HCT116 (cell line): Measurements from ENCODE around the gene TMEM184A. TPM values are rescaled to one million over a fixed set of nuclear protein-coding genes. Genes with fewer than 3 reads are reported as not detected.

Experiments
- ATAC-seq: fragments of 200-7000 bp; cut with Tn5 transposase; 2 replicates; pipeline ENCODE4 v1.9.1; 2020; ENCODE audit warnings: mild to moderate bottlenecking, moderate library complexity
- BruUV-seq: library from RNA; stranded (reverse); fragments of 400-500 nt; replicated peaks from 2 replicates; lab custom pipeline; 2021; lab: Mats Ljungman, UMichigan
- CTCF ChIA-PET: fragments of 300-600 bp; sonication (Branson Sonifier 250); formaldehyde crosslinking; loops from one replicate; lab custom pipeline; 2021; ENCODE audit warnings: antibody characterized with exemption; lab: Charles Lee
- POLR2A ChIA-PET: fragments of 300-600, 350-600 bp; sonication (Branson Sonifier 250); formaldehyde crosslinking; loops from one replicate; lab custom pipeline; 2021; ENCODE audit warnings: antibody characterized with exemption; lab: Charles Lee
- RAD21 ChIA-PET, 2 experiments: fragments of 300-600 bp; sonication (Branson Sonifier 250); formaldehyde crosslinking; loops; one replicate each; lab custom pipeline; 2023; ENCODE audit warnings: low total read pairs in 2 of 2; ENCODE audit not compliant: uncharacterized antibody in 2 of 2, unreplicated experiment in 2 of 2, low non-redundant PET in 1 of 2; lab: Charles Lee
- DNase-seq: peaks from one replicate; pipeline ENCODE4 v3.0.0-alpha.2; 2010; ENCODE audit warnings: low read depth, low spot score
- H2AFZ ChIP-seq: fragments of 200-600 bp; shearing (Covaris generic), sonication (generic); 2 replicates; pipeline ENCODE4 v1.6.1; 2017; ENCODE audit warnings: low read depth, mixed run types, mixed read lengths, antibody characterized with exemption, low read length; ENCODE audit not compliant: poor library complexity, severe bottlenecking
- H3K27ac ChIP-seq: 2 replicates; pipeline ENCODE4 v1.5.1; 2012; ENCODE audit warnings: low read depth, low read length
- H3K27me3 ChIP-seq: fragments of 200-600 bp; sonication (generic); 2 replicates; pipeline ENCODE4 v1.6.1; 2016; ENCODE audit warnings: mixed run types, low read length, mixed read lengths; ENCODE audit not compliant: insufficient read depth
- H3K36me3 ChIP-seq, 2 experiments: fragments of 200-500 bp in 1 of 2; fragments of 200-600 bp in 1 of 2; sonication (Bioruptor generic) in 1 of 2; sonication (generic) in 1 of 2; 2 replicates each; pipeline versions ENCODE4 v1.5.1 to v1.6.1; 2014 to 2016; ENCODE audit warnings: low read length in 2 of 2, inconsistent platforms in 1 of 2, mixed read lengths in 1 of 2, mixed run types in 1 of 2; ENCODE audit not compliant: insufficient read depth in 2 of 2, control insufficient read depth in 1 of 2
- H3K4me1 ChIP-seq, 2 experiments: fragments of 200-600 bp in 1 of 2; sonication (generic) in 1 of 2; 2 replicates each; pipeline versions ENCODE4 v1.5.1 to v1.6.1; 2012 to 2017; ENCODE audit warnings: low read length in 2 of 2, inconsistent platforms in 1 of 2, mild to moderate bottlenecking in 1 of 2, mixed read lengths in 1 of 2, mixed run types in 1 of 2, moderate library complexity in 1 of 2; ENCODE audit not compliant: insufficient read depth in 2 of 2, control insufficient read depth in 1 of 2
- H3K4me2 ChIP-seq: fragments of 200-600 bp; sonication (generic); 2 replicates; pipeline ENCODE4 v1.6.1; 2017; ENCODE audit warnings: mixed run types, low read length, mixed read lengths
- H3K4me3 ChIP-seq, 2 experiments: fragments of 200-600 bp in 1 of 2; sonication (generic) in 1 of 2; replicated peaks in 1 of 2; 2 replicates each; pipeline ENCODE4 v1.5.1; 2011 to 2016; ENCODE audit warnings: low read length in 2 of 2, control low read depth in 1 of 2, low read depth in 1 of 2, mild to moderate bottlenecking in 1 of 2, mixed read lengths in 1 of 2, mixed run types in 1 of 2
- H3K79me2 ChIP-seq: fragments of 200-600 bp; sonication (generic); 2 replicates; pipeline ENCODE4 v1.6.1; 2017; ENCODE audit warnings: mild to moderate bottlenecking, mixed run types, low read length, moderate library complexity, mixed read lengths; ENCODE audit not compliant: insufficient read depth
- H3K9ac ChIP-seq: fragments of 200-600 bp; sonication (generic); 2 replicates; pipeline ENCODE4 v1.6.1; 2016; ENCODE audit warnings: low read length, mixed read lengths
- H3K9me2 ChIP-seq: fragments of 200-600 bp; sonication (generic), shearing (Covaris generic); 2 replicates; pipeline ENCODE4 v1.6.1; 2017; ENCODE audit warnings: mixed run types, mild to moderate bottlenecking, moderate library complexity; ENCODE audit not compliant: insufficient read depth
- H3K9me3 ChIP-seq, 2 experiments: fragments of 200-500 bp in 1 of 2; fragments of 200-600 bp in 1 of 2; sonication (Bioruptor generic) in 1 of 2; sonication (generic) in 1 of 2; 2 replicates each; pipeline ENCODE4 v1.6.1; 2014 to 2017; ENCODE audit warnings: low read length in 2 of 2, mixed read lengths in 2 of 2, inconsistent platforms in 1 of 2, low read depth in 1 of 2, mild to moderate bottlenecking in 1 of 2, mixed run types in 1 of 2, moderate library complexity in 1 of 2; ENCODE audit not compliant: control insufficient read depth in 1 of 2, insufficient read depth in 1 of 2
- H4K20me1 ChIP-seq: fragments of 200-600 bp; sonication (generic), shearing (Covaris generic); 2 replicates; pipeline ENCODE4 v1.6.1; 2017; ENCODE audit warnings: mixed run types, mild to moderate bottlenecking, moderate library complexity; ENCODE audit not compliant: insufficient read depth
- EGR1 ChIP-seq: IDR thresholded peaks from 2 replicates; pipeline ENCODE4 v1.6.1; 2012; ENCODE audit warnings: low read depth
- EZH2 ChIP-seq: fragments of 200-600 bp; sonication (generic); IDR thresholded peaks from 2 replicates; pipeline ENCODE4 v1.6.1; 2017; ENCODE audit warnings: antibody characterized with exemption, mixed run types
- EZH2phosphoT487 ChIP-seq: fragments of 200-600 bp; IDR thresholded peaks from 2 replicates; pipeline ENCODE4 v1.6.1; 2018; ENCODE audit warnings: antibody characterized with exemption, borderline replicate concordance
- JUND ChIP-seq: IDR thresholded peaks from 2 replicates; pipeline ENCODE4 v1.6.1; 2012
- POLR2A ChIP-seq: IDR thresholded peaks from 2 replicates; pipeline ENCODE4 v1.7.0; 2011; ENCODE audit warnings: borderline replicate concordance; ENCODE audit not compliant: insufficient read depth, insufficient read length; ENCODE audit errors: extremely low read depth
- POLR2AphosphoS5 ChIP-seq: IDR thresholded peaks from 2 replicates; pipeline ENCODE4 v1.6.1; 2011; ENCODE audit warnings: mild to moderate bottlenecking, low read depth, low read length, moderate library complexity
- RAD21 ChIP-seq: IDR thresholded peaks from 2 replicates; pipeline ENCODE4 v1.6.1; 2012; ENCODE audit warnings: low read depth, mild to moderate bottlenecking
- SIN3A ChIP-seq: IDR thresholded peaks from 2 replicates; pipeline ENCODE4 v1.6.1; 2012; ENCODE audit warnings: low read depth
- SP1 ChIP-seq: IDR thresholded peaks from 2 replicates; pipeline ENCODE4 v1.6.1; 2012; ENCODE audit warnings: low read depth
- SRF ChIP-seq: IDR thresholded peaks from 2 replicates; pipeline ENCODE4 v1.6.1; 2012; ENCODE audit warnings: low read depth
- ZFX ChIP-seq: fragments of 450-650 bp; IDR thresholded peaks from 2 replicates; pipeline ENCODE4 v1.6.1; 2017
- ZNF274 ChIP-seq: fragments of 200-500 bp; sonication (Bioruptor generic); IDR thresholded peaks from 2 replicates; pipeline ENCODE4 v1.6.1; 2014; ENCODE audit warnings: mild to moderate bottlenecking, low read depth, low read length, inconsistent platforms
- intact Hi-C: fragments of 100-400 bp; cut with micrococcal nuclease; formaldehyde crosslinking; loops from 2 replicates; pipeline ENCODE4 v1.10.0; 2022
- total RNA-seq: library from RNA; stranded (reverse); gene quantifications from one replicate; pipeline ENCODE4 v1.2.1, GENCODE V29; 2021; ENCODE audit not compliant: unreplicated experiment
- TF ChIP-seq, protein P1 (sequence below): IDR thresholded peaks from 2 replicates; pipeline ENCODE4 v1.6.1; 2011; ENCODE audit warnings: mild to moderate bottlenecking, low read length, moderate library complexity; ENCODE audit not compliant: insufficient replicate concordance; ENCODE audit errors: extremely low read depth
- TF ChIP-seq, protein P2 (sequence below): IDR thresholded peaks from 2 replicates; pipeline ENCODE4 v1.6.1; 2012

Gene TMEM184A
- total RNA-seq, 1 experiment from 2014 or later: 34.8 TPM

DNA sequence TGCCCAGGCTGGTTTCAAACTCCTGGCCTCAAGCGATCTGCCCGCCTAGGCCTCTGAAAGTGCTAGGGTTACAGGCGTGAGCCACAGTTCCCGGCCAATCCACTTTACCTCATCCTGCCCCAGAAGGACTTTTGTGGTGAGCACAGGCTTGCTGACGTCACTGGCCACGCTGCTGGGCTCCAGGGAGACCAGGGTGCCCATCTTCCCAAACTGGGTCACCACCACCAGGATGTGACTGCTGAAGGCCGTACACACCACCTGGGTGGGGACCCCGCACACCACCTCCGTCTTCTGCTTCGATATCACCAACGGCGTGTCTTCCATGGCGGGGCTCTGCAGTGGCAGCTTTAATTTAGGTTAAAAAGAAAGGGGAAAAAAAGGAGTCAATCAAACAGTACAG is 13.0 kb upstream of the TMEM184A start (continued):
- TF ChIP-seq SP1: no peak
- no peak for TF ChIP-seq ZNF274
- no peak for TF ChIP-seq JUND

DNA sequence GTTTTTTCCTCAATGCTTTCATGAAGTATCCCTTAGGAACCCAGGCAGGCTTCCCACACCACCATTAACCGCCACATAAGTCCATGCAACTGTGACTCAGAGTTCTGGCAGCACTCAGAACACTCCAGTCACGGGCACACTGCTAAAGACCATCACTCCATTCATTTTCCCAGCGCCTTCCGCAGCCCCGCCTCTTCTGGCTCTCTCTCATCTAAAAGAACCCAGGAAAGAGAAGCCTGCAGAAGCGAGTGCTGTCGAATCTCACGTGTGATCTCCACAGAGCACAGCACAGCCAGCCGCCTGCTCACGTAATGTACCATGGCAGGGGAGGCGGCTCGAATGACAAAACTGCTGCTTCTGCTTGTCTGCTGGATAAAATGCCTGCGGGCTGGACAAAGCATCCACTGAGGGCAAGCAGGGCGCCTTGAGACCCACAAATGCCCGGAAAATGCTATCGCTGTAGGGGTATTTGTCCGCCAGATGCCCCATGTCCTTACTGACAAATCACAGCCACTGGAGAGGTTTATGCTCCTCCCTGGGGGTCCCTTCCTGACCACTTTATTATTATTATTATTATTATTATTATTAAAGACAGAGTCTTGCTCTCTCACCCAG is 12.0 kb upstream of the TMEM184A start:
- no peak for ATAC-seq
- POLR2A ChIA-PET: no interaction called here
- no peaks in the 10 kb centered on the region for H4K20me1 ChIP-seq
- DNase-seq: no peak
- H3K4me3 ChIP-seq: peak overlapping the region; percentile 93 to 95
- H3K9me2 ChIP-seq: no peaks in the 10 kb centered on the region
- peaks cover 48 to 62% of the 10 kb centered on the region in 2 experiments for H3K4me1 ChIP-seq
- intact Hi-C loops: no loop called here
- no TSS peak for BruUV-seq
- no peaks in the 10 kb centered on the region; a peak in 1 of 4 replicates for H3K36me3 ChIP-seq
- no peak overlapping the region for H2AFZ ChIP-seq
- H3K79me2 ChIP-seq: peaks cover 34% of the 10 kb centered on the region
- TF ChIP-seq, protein P1, sequence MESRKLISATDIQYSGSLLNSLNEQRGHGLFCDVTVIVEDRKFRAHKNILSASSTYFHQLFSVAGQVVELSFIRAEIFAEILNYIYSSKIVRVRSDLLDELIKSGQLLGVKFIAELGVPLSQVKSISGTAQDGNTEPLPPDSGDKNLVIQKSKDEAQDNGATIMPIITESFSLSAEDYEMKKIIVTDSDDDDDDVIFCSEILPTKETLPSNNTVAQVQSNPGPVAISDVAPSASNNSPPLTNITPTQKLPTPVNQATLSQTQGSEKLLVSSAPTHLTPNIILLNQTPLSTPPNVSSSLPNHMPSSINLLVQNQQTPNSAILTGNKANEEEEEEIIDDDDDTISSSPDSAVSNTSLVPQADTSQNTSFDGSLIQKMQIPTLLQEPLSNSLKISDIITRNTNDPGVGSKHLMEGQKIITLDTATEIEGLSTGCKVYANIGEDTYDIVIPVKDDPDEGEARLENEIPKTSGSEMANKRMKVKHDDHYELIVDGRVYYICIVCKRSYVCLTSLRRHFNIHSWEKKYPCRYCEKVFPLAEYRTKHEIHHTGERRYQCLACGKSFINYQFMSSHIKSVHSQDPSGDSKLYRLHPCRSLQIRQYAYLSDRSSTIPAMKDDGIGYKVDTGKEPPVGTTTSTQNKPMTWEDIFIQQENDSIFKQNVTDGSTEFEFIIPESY: no peak
- TF ChIP-seq POLR2A (no peak), ZFX (no peak), SRF (no peak), POLR2AphosphoS5 (no peak), EZH2 (no peak), SP1 (no peak), EZH2phosphoT487 (no peak), ZNF274 (no peak), RAD21 (no peak), SIN3A (no peak), EGR1 (no peak)
- TF ChIP-seq, protein P2, sequence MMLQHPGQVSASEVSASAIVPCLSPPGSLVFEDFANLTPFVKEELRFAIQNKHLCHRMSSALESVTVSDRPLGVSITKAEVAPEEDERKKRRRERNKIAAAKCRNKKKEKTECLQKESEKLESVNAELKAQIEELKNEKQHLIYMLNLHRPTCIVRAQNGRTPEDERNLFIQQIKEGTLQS: no peak
- TF ChIP-seq, all 23 proteins: peak for 0
- ChIA-PET RAD21 (no interaction called here), CTCF (no interaction called here)
- Histone ChIP-seq H3K4me2 (peak overlapping the region; percentile 93), H3K9ac (peak overlapping the region; percentile 96), H3K27me3 (no peaks in the 10 kb centered on the region), H3K9me3 (no peaks in the 10 kb centered on the region), H3K27ac (peak overlapping the region; percentile 98)
